Esophagus squamous epithelium (tissue), 4 donors: Measurements from ENCODE around the gene CCNE1.

Experiments used
- POLR2A ChIP-seq, 4 donors: fragments of 450-650 bp; IDR thresholded peaks; one replicate each; pipeline ENCODE4 v1.6.1; 2017; ENCODE audit warnings: antibody characterized with exemption in 4 of 4, mild to moderate bottlenecking in 4 of 4, moderate library complexity in 3 of 4
- TF ChIP-seq, protein P1 (sequence below), 6 experiments: fragments of 450-650 bp in 4 of 6; fragments of 200-600 bp in 2 of 6; sonication (generic) in 2 of 6; IDR thresholded peaks; one replicate each; pipeline ENCODE4 v1.5.1; 2016 to 2019; ENCODE audit warnings: antibody characterized with exemption in 6 of 6, mild to moderate bottlenecking in 4 of 6, moderate library complexity in 4 of 6

DNA sequence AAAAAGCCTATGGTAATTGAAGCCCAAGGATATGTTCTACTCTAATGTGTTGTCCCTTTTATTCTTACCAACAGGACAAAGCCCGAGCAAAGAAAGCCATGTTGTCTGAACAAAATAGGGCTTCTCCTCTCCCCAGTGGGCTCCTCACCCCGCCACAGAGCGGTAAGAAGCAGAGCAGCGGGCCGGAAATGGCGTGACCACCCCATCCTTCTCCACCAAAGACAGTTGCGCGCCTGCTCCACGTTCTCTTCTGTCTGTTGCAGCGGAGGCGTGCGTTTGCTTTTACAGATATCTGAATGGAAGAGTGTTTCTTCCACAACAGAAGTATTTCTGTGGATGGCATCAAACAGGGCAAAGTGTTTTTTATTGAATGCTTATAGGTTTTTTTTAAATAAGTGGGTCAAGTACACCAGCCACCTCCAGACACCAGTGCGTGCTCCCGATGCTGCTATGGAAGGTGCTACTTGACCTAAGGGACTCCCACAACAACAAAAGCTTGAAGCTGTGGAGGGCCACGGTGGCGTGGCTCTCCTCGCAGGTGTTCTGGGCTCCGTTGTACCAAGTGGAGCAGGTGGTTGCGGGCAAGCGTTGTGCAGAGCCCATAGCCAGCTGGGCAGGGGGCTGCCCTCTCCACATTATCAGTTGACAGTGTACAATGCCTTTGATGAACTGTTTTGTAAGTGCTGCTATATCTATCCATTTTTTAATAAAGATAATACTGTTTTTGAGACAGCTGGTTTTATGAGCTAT is 12.0 kb downstream of the CCNE1 start:
- TF ChIP-seq, protein P1, sequence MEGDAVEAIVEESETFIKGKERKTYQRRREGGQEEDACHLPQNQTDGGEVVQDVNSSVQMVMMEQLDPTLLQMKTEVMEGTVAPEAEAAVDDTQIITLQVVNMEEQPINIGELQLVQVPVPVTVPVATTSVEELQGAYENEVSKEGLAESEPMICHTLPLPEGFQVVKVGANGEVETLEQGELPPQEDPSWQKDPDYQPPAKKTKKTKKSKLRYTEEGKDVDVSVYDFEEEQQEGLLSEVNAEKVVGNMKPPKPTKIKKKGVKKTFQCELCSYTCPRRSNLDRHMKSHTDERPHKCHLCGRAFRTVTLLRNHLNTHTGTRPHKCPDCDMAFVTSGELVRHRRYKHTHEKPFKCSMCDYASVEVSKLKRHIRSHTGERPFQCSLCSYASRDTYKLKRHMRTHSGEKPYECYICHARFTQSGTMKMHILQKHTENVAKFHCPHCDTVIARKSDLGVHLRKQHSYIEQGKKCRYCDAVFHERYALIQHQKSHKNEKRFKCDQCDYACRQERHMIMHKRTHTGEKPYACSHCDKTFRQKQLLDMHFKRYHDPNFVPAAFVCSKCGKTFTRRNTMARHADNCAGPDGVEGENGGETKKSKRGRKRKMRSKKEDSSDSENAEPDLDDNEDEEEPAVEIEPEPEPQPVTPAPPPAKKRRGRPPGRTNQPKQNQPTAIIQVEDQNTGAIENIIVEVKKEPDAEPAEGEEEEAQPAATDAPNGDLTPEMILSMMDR (IDR thresholded peaks at IDR 0.05): no peak
- TF ChIP-seq POLR2A (IDR thresholded peaks at IDR 0.05): no peak
